ENCODE measurements around the gene SH3D21.
A peak's percentile ranks its signal among the peaks of the same experiment; 100 is the strongest.

SH3D21 gene

GRCh38 chr1:36306210-36306901, at the start of gene SH3D21:
Gene SH3D21, plus strand, starts transcription at chr1:36306368. Its CDS starts 53 bp downstream, at chr1:36306421.
- peak; percentile 44 to 48 for DNase-seq

GRCh38 chr1:36256558-36257374, 49.4 kb upstream of the SH3D21 start:
- DNase-seq, result no peak

- no peak for DNase-seq
Observed at GRCh38 chr1:36257375-36257767, 48.8 kb upstream of the SH3D21 start.

- no peak for DNase-seq
Observed at GRCh38 chr1:36258960-36259344, 47.2 kb upstream of the SH3D21 start.

GRCh38 chr1:36268981-36269380, 37.2 kb upstream of the SH3D21 start:
- DNase-seq, result no peak

- no peak for DNase-seq
Observed at GRCh38 chr1:36269408-36269838, 36.7 kb upstream of the SH3D21 start.

GRCh38 chr1:36273024-36273423, 33.1 kb upstream of the SH3D21 start:
- no peak for DNase-seq

- DNase-seq, result no peak
Observed at GRCh38 chr1:36274201-36274600, 32.0 kb upstream of the SH3D21 start.

DNA sequence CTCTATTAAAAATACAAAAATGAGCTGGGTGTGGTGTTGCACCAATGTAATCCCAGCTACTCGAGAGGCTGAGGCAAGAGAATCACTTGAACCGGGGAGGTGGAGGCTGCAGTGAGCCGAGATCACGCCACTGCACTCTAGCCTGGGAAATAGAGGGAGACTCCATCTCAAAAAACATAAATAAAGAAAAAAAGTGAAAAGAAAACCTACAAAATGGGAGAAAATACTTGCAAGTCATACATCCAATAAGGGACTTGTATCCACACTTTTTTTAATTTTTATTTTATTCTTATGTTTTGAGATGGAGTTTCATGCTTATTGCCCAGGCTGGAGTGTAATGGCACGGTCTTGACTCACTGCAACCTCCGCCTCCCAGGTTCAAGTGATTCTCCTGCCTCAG, 29.5 kb upstream of the SH3D21 start:
- DNase-seq, result no peak

DNA sequence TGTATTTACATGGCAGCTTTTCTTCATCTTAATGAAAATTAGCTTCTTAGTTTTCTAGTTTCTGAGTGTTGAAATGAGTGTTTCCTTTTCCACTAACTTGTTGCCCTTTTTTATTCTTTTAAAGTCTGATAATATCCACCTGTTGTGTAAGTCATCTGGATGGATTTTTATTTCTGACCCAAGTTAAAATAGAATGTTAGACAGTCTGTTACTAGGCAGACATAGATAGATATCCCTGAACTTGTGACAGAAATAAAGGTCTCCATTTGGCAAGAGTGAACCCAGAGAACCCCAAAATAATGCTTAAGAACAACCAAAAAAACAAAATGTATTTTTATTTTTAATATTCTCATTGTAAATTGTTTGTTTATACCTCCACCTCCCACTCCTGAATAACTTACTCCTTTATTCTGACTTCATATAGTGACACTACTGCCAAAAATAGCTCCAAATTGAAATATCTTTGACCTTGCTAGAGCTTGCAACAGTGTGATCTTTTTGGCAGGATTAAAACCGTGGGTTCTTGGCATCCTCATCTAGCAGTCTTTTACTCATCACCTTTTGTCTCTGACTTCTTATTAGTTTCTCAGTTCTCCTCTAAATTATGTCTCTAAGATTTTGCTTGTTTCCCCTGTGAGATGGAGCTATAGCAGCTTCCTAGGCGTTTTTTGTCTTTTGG, 26.9 kb upstream of the SH3D21 start:
- no peak for DNase-seq

GRCh38 chr1:36279789-36280296, 26.3 kb upstream of the SH3D21 start:
- no peak for DNase-seq

GRCh38 chr1:36284061-36284460, 22.1 kb upstream of the SH3D21 start:
- no peak for DNase-seq

DNA sequence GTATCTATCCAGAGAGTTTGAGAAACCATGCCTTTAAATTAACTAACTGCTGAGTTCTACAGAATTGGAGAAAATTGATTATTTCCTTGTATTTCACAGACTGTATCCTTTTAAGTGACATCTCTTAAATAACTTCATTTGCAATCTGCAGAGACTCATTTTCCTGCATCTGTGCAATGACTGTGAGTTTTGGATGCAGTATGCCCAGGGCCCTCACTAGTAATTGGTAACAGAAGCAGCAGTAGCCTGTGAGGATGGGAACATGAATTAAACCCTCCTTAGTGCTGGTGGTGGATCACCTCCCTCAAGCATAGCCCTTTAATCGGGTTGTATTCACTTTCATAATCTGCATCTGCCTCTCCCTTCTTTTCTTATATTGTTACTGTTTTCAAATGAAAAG, 21.7 kb upstream of the SH3D21 start:
- DNase-seq, result no peak

- peak; percentile 42 to 45 for DNase-seq
Observed at GRCh38 chr1:36285443-36286101, 20.6 kb upstream of the SH3D21 start.

GRCh38 chr1:36286802-36287201, 19.4 kb upstream of the SH3D21 start:
- no peak for DNase-seq

DNA sequence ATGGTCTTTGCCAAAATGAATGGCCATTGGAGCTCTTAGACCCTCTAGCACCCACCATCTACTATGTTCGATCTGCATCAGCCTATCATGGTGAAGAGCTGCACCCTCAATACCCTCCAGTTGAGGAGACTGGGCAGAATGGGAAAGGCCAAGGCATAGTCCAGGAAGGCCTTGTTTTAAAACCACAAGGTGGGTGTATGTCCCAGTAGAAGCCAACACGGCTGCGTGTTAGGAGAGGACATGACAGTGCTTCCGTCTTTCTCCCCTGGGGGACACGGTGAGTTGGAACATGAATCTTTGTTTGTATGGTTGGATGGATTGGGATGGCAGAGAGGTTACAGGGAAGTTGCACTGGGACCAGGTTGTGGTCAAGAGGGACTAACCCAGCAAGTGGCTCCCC, 18.6 kb upstream of the SH3D21 start:
- no peak for DNase-seq

- no peak for DNase-seq
Observed at GRCh38 chr1:36295390-36295789, 10.8 kb upstream of the SH3D21 start.

GRCh38 chr1:36297062-36297461, 9.1 kb upstream of the SH3D21 start:
- no peak for DNase-seq

GRCh38 chr1:36298640-36299039, 7.5 kb upstream of the SH3D21 start:
- no peak for DNase-seq

DNA sequence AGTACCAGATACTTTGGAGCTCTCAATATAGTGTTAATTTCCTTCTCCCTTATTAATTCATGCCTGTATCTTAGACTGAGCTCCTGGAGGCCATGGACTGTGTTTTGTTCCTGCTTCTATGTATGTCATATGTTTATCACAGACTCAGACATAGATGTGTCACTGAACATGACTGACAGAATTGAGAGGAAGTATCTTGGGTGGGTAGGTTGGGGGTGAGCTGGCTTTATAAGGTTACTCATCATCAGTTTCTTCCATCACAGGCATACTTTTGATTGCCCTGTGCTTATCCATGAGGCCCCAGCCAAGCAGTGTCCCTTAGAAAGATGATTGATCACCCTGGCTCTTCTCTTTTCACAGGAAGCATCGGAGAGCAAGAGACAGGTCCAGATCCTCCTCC, 5.6 kb upstream of the SH3D21 start:
- DNase-seq, result no peak

- no peak for DNase-seq
Observed at GRCh38 chr1:36301220-36301619, 4.9 kb upstream of the SH3D21 start.

- DNase-seq, result no peak
Observed at GRCh38 chr1:36303244-36303643, 2.9 kb upstream of the SH3D21 start.
